CD14-positive monocyte (primary cell): Measurements from ENCODE around the gene ZDHHC3. TPM values are rescaled to one million over a fixed set of nuclear protein-coding genes. Genes with fewer than 3 reads are reported as not detected.

Experiments used
- DNase-seq, 3 donors: peaks; one replicate each; pipeline ENCODE4 v3.0.0-alpha.2; 2011 to 2022
- H2AFZ ChIP-seq: 2 replicates; pipeline ENCODE4 v1.6.0; 2012; ENCODE audit warnings: mild to moderate bottlenecking, low read depth, low read length, inconsistent platforms; ENCODE audit not compliant: insufficient read depth, poor library complexity, severe bottlenecking
- H3K27ac ChIP-seq, 2 donors: 1 replicate in 1 of 2; 2 replicates in 1 of 2; pipeline ENCODE4 v1.5.1; 2012 to 2013; ENCODE audit warnings: low read length in 2 of 2, control low read depth in 1 of 2, inconsistent platforms in 1 of 2, low read depth in 1 of 2, mild to moderate bottlenecking in 1 of 2
- H3K27me3 ChIP-seq, 2 donors: one replicate each; pipeline versions ENCODE4 v1.6.0 to v1.6.1; 2011 to 2013; ENCODE audit warnings: low read length in 2 of 2; ENCODE audit not compliant: control insufficient read depth in 2 of 2, insufficient read depth in 2 of 2
- H3K36me3 ChIP-seq, 2 donors: replicated peaks in 1 of 2; 1 replicate in 1 of 2; 2 replicates in 1 of 2; pipeline versions ENCODE4 v1.5.1 to v1.6.1; 2012 to 2013; ENCODE audit warnings: low read length in 2 of 2, control low read depth in 1 of 2, inconsistent platforms in 1 of 2, mild to moderate bottlenecking in 1 of 2; ENCODE audit not compliant: insufficient read depth in 2 of 2, control insufficient read depth in 1 of 2
- H3K4me1 ChIP-seq, 2 donors: 1 replicate in 1 of 2; 2 replicates in 1 of 2; pipeline versions ENCODE4 v1.5.1 to v1.6.1; 2012 to 2013; ENCODE audit warnings: low read length in 2 of 2, control low read depth in 1 of 2, inconsistent platforms in 1 of 2, mild to moderate bottlenecking in 1 of 2, moderate library complexity in 1 of 2; ENCODE audit not compliant: insufficient read depth in 2 of 2, control insufficient read depth in 1 of 2
- H3K4me2 ChIP-seq: replicated peaks from 2 replicates; pipeline ENCODE3; 2012; ENCODE audit warnings: low read length, moderate library complexity, mild to moderate bottlenecking; ENCODE audit not compliant: poor library complexity, severe bottlenecking; ENCODE audit errors: extremely low read depth
- H3K4me3 ChIP-seq, 3 experiments: fragments of 200-600 bp in 1 of 3; sonication (generic) in 1 of 3; replicated peaks in 1 of 3; 1 replicate in 2 of 3; 2 replicates in 1 of 3; pipeline ENCODE4 v1.5.1; 2011 to 2013; ENCODE audit warnings: low read length in 3 of 3, mild to moderate bottlenecking in 3 of 3, control low read depth in 2 of 3, low read depth in 2 of 3, inconsistent platforms in 1 of 3, moderate library complexity in 1 of 3
- H3K79me2 ChIP-seq: 2 replicates; pipeline ENCODE4 v1.6.0; 2012; ENCODE audit warnings: mild to moderate bottlenecking, control low read depth, inconsistent platforms, low read length, moderate library complexity; ENCODE audit not compliant: insufficient read depth
- H3K9ac ChIP-seq: 2 replicates; pipeline ENCODE4 v1.6.0; 2017; ENCODE audit warnings: low read length, mild to moderate bottlenecking; ENCODE audit not compliant: insufficient read depth, poor library complexity, severe bottlenecking
- H3K9me3 ChIP-seq, 2 donors: replicated peaks in 1 of 2; 1 replicate in 1 of 2; 2 replicates in 1 of 2; pipeline versions ENCODE4 v1.5.1 to v1.6.1; 2012 to 2013; ENCODE audit warnings: low read length in 2 of 2, control low read depth in 1 of 2; ENCODE audit not compliant: control insufficient read depth in 1 of 2, insufficient read depth in 1 of 2
- H4K20me1 ChIP-seq: 2 replicates; pipeline ENCODE4 v1.6.0; 2012; ENCODE audit warnings: mild to moderate bottlenecking, low read length, control low read depth, moderate library complexity; ENCODE audit not compliant: insufficient read depth
- H3K27ac Mint-ChIP-seq, 7 donors: one replicate each; pipeline ENCODE4 v1.8.0; 2020; ENCODE audit warnings: mild to moderate bottlenecking in 7 of 7, mixed read lengths in 7 of 7, moderate library complexity in 6 of 7, inconsistent platforms in 2 of 7
- H3K27me3 Mint-ChIP-seq, 3 donors: one replicate each; pipeline ENCODE4 v1.8.0; 2021 to 2022; ENCODE audit warnings: low read depth in 3 of 3, mild to moderate bottlenecking in 3 of 3, mixed read lengths in 3 of 3, moderate library complexity in 3 of 3, inconsistent platforms in 1 of 3
- H3K36me3 Mint-ChIP-seq, 2 donors: one replicate each; pipeline ENCODE4 v1.8.0; 2020; ENCODE audit warnings: mixed read lengths in 2 of 2, inconsistent platforms in 1 of 2, mild to moderate bottlenecking in 1 of 2
- H3K4me1 Mint-ChIP-seq: one replicate; pipeline ENCODE4 v1.8.0; 2020; ENCODE audit warnings: mild to moderate bottlenecking, mixed read lengths
- H3K4me3 Mint-ChIP-seq, 2 donors: one replicate each; pipeline ENCODE4 v1.8.0; 2020; ENCODE audit warnings: mild to moderate bottlenecking in 2 of 2, mixed read lengths in 2 of 2, moderate library complexity in 1 of 2
- H3K9me3 Mint-ChIP-seq, 7 donors: one replicate each; pipeline ENCODE4 v1.8.0; 2020 to 2022; ENCODE audit warnings: mixed read lengths in 7 of 7, mild to moderate bottlenecking in 6 of 7, moderate library complexity in 6 of 7, inconsistent platforms in 2 of 7
- CTCF ChIP-seq: fragments of 200-600 bp; IDR thresholded peaks from one replicate; pipeline ENCODE4 v1.8.0; 2022; ENCODE audit warnings: antibody characterized with exemption, mild to moderate bottlenecking
- WGBS: methylation state at CpG from one replicate; pipeline ENCODE4 v1.1.5; 2013; ENCODE audit warnings: missing lambda C conversion rate; ENCODE audit not compliant: insufficient coverage; 5-methylcytosine and 5-hydroxymethylcytosine counted together
- intact Hi-C, 2 donors: fragments of 100-400 bp; cut with micrococcal nuclease; formaldehyde crosslinking; loops; one replicate each; pipeline versions ENCODE4 v1.15.0 to v1.15.1; 2023
- polyA plus RNA-seq, 3 donors: library from polyadenylated mRNA; depleted of rRNA in 1 of 3; unstranded in 2 of 3; stranded (reverse) in 1 of 3; fragments of 300-500 nt in 2 of 3; fragments of >200 nt in 1 of 3; fragmentation: Illumina TruSeq in 2 of 3; gene quantifications; 1 replicate in 2 of 3; 2 replicates in 1 of 3; pipeline ENCODE4 v1.2.3, GENCODE V29; 2012 to 2021

ZDHHC3 gene
- polyA plus RNA-seq, 3 donors, result 52.1 to 72.6 (median 61.3) TPM

- no peak overlapping the region for H3K4me3 Mint-ChIP-seq
- H3K9me3 Mint-ChIP-seq, result no peaks in the 10 kb centered on the region
- peak overlapping the region in 1 of 7 donors; percentile 36 for H3K27ac Mint-ChIP-seq
- Histone ChIP-seq H3K9ac (no peak overlapping the region), H2AFZ (no peak overlapping the region), H3K27me3 (no peaks in the 10 kb centered on the region), H3K9me3 (no peaks in the 10 kb centered on the region), H4K20me1 (peaks cover 7% of the 10 kb centered on the region), H3K79me2 (peaks cover 7% of the 10 kb centered on the region), H3K4me1 (no peaks in the 10 kb centered on the region), H3K27ac (no peak overlapping the region), H3K36me3 (peaks cover 73 to 99% of the 10 kb centered on the region in 2 donors), H3K4me2 (no peak overlapping the region), H3K4me3 (no peak overlapping the region)
- H3K4me1 Mint-ChIP-seq, result no peaks in the 10 kb centered on the region
- DNase-seq, result no peak
- intact Hi-C loops, result no loop called here
- WGBS, result 100% methylated on average over 1 of the region's 2 CpGs
- no peak for TF ChIP-seq CTCF
- H3K27me3 Mint-ChIP-seq, result no peaks in the 10 kb centered on the region
- H3K36me3 Mint-ChIP-seq, result peaks cover 84 to 97% of the 10 kb centered on the region in 2 donors
Measured at GRCh38 chr3:44932271-44932670, 43.7 kb downstream of the ZDHHC3 start.

GRCh38 chr3:44931791-44932190 lies 44.2 kb downstream of the ZDHHC3 start:
- peaks cover 74 to 99% of the 10 kb centered on the region in 2 donors for H3K36me3 ChIP-seq
- no peaks in the 10 kb centered on the region for H3K4me1 ChIP-seq
- H3K36me3 Mint-ChIP-seq, result peaks cover 89 to 97% of the 10 kb centered on the region in 2 donors
- no peaks in the 10 kb centered on the region for H3K9me3 ChIP-seq
- no peak overlapping the region for H3K4me2 ChIP-seq
- no peaks in the 10 kb centered on the region for H3K4me1 Mint-ChIP-seq
- no peaks in the 10 kb centered on the region for H3K9me3 Mint-ChIP-seq
- TF ChIP-seq CTCF, result no peak
- H3K27me3 ChIP-seq, result no peaks in the 10 kb centered on the region
- WGBS, result 90% methylated on average over 1 of the region's 2 CpGs
- peaks cover 7% of the 10 kb centered on the region for H4K20me1 ChIP-seq
- no peak overlapping the region for H2AFZ ChIP-seq
- no peak overlapping the region for H3K9ac ChIP-seq
- intact Hi-C loops, result no loop called here
- no peak for DNase-seq
- H3K27me3 Mint-ChIP-seq, result no peaks in the 10 kb centered on the region
- no peak overlapping the region for H3K27ac ChIP-seq
- H3K4me3 ChIP-seq, result no peak overlapping the region
- peak overlapping the region in 1 of 7 donors; percentile 18 for H3K27ac Mint-ChIP-seq
- H3K4me3 Mint-ChIP-seq, result no peak overlapping the region
- peaks cover 7% of the 10 kb centered on the region for H3K79me2 ChIP-seq
